NCI-H1105 (cell line): Measurements from ENCODE around the gene SARM1.
"Not testable (repeated sequence)": the region's sequence is repeated elsewhere in the genome, so short reads cannot be mapped to it uniquely, and the experiment has no call there.

Source experiments
- DNase-seq: peaks from one replicate; lab custom pipeline; 2025; lab: John Stamatoyannopoulos, UW

SARM1 gene

GRCh38 chr17:28371245-28372202 lies at the start of gene SARM1:
TSS of gene SARM1 (plus strand) at chr17:28371694. CDS start at chr17:28372033, 339 bp downstream.
- DNase-seq = peak; percentile 95

GRCh38 chr17:28324267-28324745 lies 47.2 kb upstream of the SARM1 start:
- DNase-seq = no peak

GRCh38 chr17:28324781-28325180 lies 46.7 kb upstream of the SARM1 start:
- DNase-seq = no peak

GRCh38 chr17:28325211-28325610 lies 46.3 kb upstream of the SARM1 start:
- DNase-seq = no peak

- DNase-seq = no peak
These were observed 45.4 kb upstream of the SARM1 start for GRCh38 chr17:28326114-28326513.

GRCh38 chr17:28327031-28327607 lies 44.4 kb upstream of the SARM1 start:
- no peak for DNase-seq

- DNase-seq = no peak
These were observed 43.8 kb upstream of the SARM1 start for GRCh38 chr17:28327709-28328108.

GRCh38 chr17:28328325-28328724 lies 43.2 kb upstream of the SARM1 start:
- no peak for DNase-seq

GRCh38 chr17:28330671-28331070 lies 40.8 kb upstream of the SARM1 start:
- DNase-seq = no peak

- no peak for DNase-seq
These were observed 39.5 kb upstream of the SARM1 start for GRCh38 chr17:28331891-28332420.

- DNase-seq = no peak
These were observed 38.3 kb upstream of the SARM1 start for GRCh38 chr17:28333083-28333746.

- no peak for DNase-seq
These were observed 37.3 kb upstream of the SARM1 start for GRCh38 chr17:28334171-28334570.

- no peak for DNase-seq
These were observed 36.8 kb upstream of the SARM1 start for GRCh38 chr17:28334666-28335200.

GRCh38 chr17:28335201-28335958 lies 36.1 kb upstream of the SARM1 start, which contains the start of the genes IFT20 and TNFAIP1:
TSS of gene IFT20 (minus strand) at chr17:28335472. CDS start at chr17:28331985, 3,487 bp downstream.
TSS of gene TNFAIP1 (plus strand) at chr17:28335761. CDS start at chr17:28339522, 3,761 bp downstream.
- peak; percentile 99 for DNase-seq

- peak; percentile 43 for DNase-seq
These were observed 35.3 kb upstream of the SARM1 start for GRCh38 chr17:28335959-28336871.

- no peak for DNase-seq
These were observed 33.3 kb upstream of the SARM1 start for GRCh38 chr17:28338056-28338768.

GRCh38 chr17:28338769-28339212 lies 32.7 kb upstream of the SARM1 start:
- not testable (repeated sequence) for DNase-seq

GRCh38 chr17:28339431-28339830 lies 32.1 kb upstream of the SARM1 start:
- DNase-seq = no peak

- no peak for DNase-seq
These were observed 31.1 kb upstream of the SARM1 start for GRCh38 chr17:28340374-28340773.
